ENCODE measurements around the gene GPR84.

The GPR84 gene

GRCh38 chr12:54390668-54391551, 26.6 kb upstream of the GPR84 start:
- peak; percentile 82 for DNase-seq

- no peak for DNase-seq
These were observed 25.9 kb upstream of the GPR84 start for GRCh38 chr12:54390176-54390667.

- DNase-seq = no peak
These were observed 25.4 kb upstream of the GPR84 start for GRCh38 chr12:54389607-54390175.

GRCh38 chr12:54389134-54389508, 24.8 kb upstream of the GPR84 start:
- no peak for DNase-seq

GRCh38 chr12:54388237-54389133, 24.2 kb upstream of the GPR84 start:
- DNase-seq = peak; percentile 11

GRCh38 chr12:54387114-54387467, 22.8 kb upstream of the GPR84 start:
- no peak for DNase-seq

GRCh38 chr12:54386403-54387113, 22.3 kb upstream of the GPR84 start:
- DNase-seq = no peak

- DNase-seq = no peak
These were observed 21.1 kb upstream of the GPR84 start for GRCh38 chr12:54385251-54385914.

- DNase-seq = no peak
These were observed 20.3 kb upstream of the GPR84 start, which contains the start of gene ZNF385A for GRCh38 chr12:54384591-54385041. Gene ZNF385A (minus strand): TSS chr12:54384733. CDS start chr12:54384514, 219 bp downstream.

- DNase-seq = no peak
These were observed 18.8 kb upstream of the GPR84 start for GRCh38 chr12:54383041-54383609.

- DNase-seq = no peak
These were observed 16.9 kb upstream of the GPR84 start for GRCh38 chr12:54381136-54381535.

GRCh38 chr12:54379398-54380201, 15.3 kb upstream of the GPR84 start:
- DNase-seq = peak; percentile 92

- no peak for DNase-seq
These were observed 14.6 kb upstream of the GPR84 start for GRCh38 chr12:54378796-54379397.

GRCh38 chr12:54377797-54378515, 13.7 kb upstream of the GPR84 start:
- no peak for DNase-seq

GRCh38 chr12:54377007-54377406, 12.7 kb upstream of the GPR84 start:
- DNase-seq = no peak

- no peak for DNase-seq
These were observed 12.3 kb upstream of the GPR84 start for GRCh38 chr12:54376596-54376995.

- no peak for DNase-seq
These were observed 10.9 kb upstream of the GPR84 start for GRCh38 chr12:54375259-54375579.

GRCh38 chr12:54374562-54375258, 10.4 kb upstream of the GPR84 start:
- no peak for DNase-seq
